ENCODE measurements around the gene SLC22A7.
"Not testable (repeated sequence)": the region's sequence is repeated elsewhere in the genome, so short reads cannot be mapped to it uniquely, and the experiment has no call there.

The SLC22A7 gene

GRCh38 chr6:43284991-43285781, 12.9 kb upstream of the SLC22A7 start:
- no peak for DNase-seq

DNA sequence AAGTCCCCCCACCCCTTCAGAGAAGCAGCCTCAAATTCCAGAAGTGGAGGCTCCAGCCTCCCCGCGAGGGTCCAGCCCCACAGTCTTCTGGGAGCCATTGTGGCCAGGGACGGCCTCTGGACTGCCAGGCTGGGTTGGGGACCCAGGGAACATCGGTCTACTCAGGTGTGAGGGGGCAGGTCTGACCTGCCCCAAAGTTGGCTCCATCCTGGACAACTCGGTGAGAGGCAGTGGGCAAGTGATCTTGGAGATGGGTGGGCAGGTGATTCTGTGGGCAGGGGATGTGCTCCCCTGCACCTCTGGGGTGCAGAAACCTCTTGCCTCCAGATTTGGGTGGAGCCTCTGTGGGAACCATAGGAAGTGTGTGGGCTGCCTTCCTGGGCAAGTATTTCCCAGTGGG, 12.2 kb upstream of the SLC22A7 start:
- no peak for DNase-seq

DNA sequence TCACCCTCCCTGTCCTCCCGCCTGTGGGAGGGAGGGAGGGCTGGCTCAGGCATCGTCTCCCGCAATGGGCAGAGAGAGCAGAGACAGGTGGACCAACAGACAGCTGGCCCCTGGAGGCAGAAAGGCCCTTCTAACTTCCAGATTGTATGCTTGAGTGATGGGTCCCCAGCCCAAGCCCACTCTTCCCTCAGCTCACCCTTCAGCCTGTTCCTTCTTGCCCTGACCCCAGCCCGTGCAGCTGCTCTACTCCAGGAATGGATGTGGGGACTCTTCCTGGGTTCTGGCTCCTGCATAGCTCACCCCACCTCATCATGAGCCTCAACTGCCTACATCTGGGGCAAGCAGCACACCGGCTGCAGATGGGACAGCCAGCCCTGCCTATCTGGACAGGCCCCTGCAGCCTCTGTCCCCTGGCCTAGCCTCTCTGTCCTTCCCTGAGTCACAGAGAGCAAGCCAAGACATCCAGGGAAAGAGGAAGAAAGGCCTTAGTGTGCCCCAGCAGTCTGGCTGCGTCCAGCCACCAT, 11.5 kb upstream of the SLC22A7 start:
- DNase-seq, result no peak

DNA sequence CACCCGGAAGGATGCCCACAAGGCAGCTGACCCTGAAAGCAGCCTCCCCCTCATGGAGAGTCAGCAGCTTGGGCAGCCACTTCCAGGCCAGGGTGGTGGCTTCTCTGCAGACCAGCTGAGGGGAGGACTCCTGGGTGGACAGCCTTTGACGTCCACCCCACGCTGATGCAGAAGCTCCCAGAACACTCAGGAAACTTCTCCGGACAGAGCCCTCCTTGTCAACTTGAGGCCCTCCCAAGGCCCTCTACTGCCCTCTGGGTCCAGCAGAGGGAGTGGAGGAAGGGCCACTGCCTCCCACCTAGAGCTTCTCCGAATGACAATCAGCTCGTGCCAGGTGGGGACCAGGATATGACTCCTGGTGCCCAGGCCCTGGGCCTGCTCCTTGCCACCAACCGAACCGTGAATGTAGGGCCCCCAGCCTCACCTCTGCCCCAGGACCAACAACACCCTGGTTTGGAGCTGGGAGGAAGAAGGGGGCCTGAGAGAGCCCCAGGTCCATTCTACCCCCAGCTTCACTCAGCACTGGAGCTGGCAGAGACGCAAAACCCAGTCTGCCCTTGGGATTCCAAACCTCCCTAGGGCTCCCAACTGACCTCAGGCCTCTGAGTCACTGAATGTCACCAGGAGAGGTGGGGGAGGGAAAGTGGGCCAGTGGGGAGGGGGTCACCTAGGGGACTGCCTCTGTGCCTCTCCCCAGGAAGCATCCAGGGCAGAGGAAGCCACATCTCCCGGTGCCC, 10.9 kb upstream of the SLC22A7 start:
- DNase-seq, result no peak

DNA sequence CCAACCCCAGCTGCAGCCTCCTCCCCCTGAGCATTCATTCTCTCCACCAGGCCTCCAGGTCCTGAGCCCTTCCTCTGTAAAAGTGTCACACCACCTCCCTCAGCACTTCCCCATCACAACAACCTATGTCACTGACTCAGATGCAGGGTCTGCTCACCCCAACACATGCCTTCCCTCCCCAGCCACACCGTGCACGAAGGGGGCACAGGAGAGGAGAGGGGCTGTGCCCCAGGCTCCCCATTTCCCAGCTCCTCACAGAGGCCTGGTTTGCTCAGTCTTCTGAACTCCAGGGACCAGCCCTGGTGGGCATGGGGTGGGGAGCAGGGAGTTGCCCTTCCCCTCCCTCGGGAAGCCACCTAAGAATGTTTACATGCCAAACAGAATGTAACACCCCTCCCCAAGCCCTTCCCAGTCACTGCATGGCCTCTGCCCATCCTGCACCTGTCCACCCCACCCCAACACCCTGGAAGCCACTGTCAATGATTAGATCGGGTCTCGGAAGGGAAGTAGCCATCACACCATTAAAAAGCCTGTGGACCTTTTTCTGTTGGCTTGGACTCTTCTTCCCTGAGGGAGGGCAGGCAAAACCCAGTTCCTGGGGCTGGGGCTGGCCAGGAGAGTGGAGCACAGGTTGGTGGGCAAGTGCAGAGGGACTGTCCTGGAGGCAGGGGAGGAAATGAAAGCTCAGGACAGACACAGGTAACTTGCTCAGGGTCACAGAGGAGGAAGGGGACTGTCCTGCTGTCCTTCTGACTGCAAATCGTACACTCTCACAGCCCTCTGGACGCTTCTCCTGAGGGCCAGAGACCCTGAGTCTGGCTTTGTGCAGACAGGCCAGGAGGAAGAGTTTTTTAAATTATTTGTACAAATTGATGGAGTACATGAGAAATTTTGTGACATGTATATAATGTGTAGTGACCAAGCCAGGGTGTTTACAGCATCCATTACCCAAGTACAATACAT, 10.1 kb upstream of the SLC22A7 start:
- DNase-seq, result no peak

DNA sequence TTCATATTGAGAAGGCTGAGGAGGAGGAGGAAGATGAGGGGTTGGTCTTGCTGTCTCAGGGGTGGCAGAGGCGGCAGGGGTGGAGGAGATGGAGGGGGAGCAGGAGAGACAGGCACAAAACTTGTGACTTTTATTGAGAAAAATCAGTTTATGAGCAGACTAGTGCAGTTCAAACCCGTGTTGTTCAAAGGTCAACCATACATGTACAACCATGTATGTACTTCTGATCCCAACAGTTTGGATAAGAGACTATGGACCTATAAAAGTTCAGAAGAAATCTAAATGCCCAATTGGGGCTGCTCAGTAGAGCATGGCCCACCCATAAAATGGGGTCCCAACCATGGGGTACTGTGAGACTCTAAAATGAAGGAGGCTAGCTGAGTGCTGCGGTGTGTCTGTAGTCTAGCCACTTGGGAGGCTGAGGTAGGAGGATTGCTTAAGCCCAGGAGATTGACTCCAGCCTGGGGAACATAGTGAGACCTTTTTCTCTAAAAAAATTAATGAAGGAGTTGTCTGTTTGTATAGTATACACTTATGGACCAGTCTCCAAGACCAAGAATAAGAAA, 7.6 kb upstream of the SLC22A7 start:
- DNase-seq, result no peak

DNA sequence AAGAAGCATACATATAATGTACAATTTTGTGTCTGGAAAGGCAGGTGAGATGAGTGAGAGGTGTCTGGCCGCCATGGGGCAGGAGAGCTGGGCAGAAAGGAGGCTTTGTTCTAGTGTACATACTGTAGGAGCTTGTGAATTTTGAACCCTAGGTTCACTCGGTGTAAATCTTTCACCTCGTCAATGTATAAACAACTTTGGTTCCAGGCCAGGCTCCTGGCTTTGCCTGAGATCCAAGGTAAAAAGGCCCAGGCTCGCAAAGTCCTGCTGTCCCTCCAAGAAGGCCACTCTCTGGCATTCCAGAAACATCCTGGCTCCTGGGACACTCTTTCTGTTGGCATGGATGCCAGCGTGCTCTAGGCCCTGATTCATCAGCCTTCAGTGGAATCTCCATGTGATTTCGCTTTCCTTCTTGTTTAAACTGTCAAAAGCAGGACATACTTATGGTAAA, 7.1 kb upstream of the SLC22A7 start:
- DNase-seq, result no peak

DNA sequence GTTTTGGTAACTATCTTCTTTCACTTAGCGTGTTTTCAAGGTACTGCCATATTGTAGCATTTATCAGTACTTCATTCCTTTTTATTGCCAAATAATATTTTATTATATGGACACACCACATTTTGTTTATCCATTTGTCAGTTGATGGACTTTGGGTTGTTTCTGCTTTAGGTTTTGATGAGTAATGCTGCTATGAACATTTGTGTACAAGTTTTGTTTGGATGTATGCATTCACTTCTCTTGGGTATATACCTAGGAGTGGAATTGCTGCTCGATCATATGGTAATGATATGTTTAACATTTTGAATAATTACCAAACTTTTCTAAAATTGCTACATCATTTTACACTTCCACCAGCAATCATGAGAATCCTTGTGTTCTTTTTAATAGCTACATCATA, 6.4 kb upstream of the SLC22A7 start:
- DNase-seq, result no peak

GRCh38 chr6:43292341-43292740, 5.7 kb upstream of the SLC22A7 start:
- no peak for DNase-seq

GRCh38 chr6:43292763-43293318, 5.2 kb upstream of the SLC22A7 start:
- DNase-seq, result no peak

GRCh38 chr6:43293698-43294097, 4.4 kb upstream of the SLC22A7 start:
- no peak for DNase-seq

GRCh38 chr6:43294536-43294935, 3.5 kb upstream of the SLC22A7 start:
- no peak for DNase-seq

DNA sequence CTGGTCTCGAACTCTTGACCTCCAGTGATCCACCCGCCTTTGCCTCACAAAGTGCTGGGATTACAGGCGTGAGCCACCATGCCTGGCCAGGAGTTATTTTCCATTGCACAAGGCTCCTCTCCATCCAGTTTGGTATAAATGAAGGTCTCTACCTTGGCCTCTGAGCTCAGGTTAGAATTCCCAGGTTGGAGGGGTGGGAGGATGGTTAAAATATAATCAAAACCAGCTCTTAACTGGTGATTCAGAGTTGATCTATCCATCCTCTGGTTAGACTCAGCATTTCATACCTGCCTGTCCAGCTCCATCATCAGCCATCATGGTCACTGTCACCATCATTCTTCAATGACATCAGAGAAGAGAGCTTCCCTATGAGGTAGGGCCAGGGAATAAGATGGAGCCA, 2.6 kb upstream of the SLC22A7 start:
- no peak for DNase-seq

GRCh38 chr6:43296780-43297497, 1.1 kb upstream of the SLC22A7 start:
- no peak for DNase-seq

DNA sequence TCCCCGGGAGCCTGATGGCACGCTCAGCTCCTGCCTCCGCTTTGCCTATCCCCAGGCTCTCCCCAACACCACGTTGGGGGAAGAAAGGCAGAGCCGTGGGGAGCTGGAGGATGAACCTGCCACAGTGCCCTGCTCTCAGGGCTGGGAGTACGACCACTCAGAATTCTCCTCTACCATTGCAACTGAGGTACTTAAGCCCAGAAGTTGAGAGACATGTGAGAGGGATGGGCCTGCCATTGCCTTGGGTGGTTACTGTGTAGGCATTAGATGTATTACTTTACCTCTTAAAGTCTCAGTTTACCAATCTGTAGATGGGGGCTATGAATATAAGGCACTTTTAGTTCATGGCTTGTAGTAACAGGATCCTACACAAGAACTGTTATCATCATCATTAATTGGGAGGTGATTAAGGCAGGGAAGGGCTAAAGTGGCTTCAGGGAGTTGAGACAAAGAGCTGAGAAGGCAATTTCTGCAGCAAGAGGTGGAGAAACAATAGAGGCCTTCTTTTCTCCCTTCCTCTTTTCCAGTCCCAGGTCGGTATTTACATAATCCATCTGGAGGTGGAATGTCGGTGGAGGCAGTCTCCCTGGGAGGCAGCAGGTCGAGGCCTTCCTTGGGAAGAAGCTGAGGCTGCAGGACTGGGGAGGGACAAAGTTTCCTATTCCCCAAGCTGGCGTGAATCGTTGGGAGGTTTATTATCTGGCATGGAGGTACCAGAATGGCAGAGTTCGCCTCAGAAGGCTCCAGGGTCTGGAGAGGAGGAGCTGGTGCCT, 691 bp downstream of the SLC22A7 start:
- no peak for DNase-seq

GRCh38 chr6:43299338-43300293, 1.6 kb downstream of the SLC22A7 start:
- no peak for DNase-seq

GRCh38 chr6:43301081-43301870, 3.2 kb downstream of the SLC22A7 start:
- no peak for DNase-seq

DNA sequence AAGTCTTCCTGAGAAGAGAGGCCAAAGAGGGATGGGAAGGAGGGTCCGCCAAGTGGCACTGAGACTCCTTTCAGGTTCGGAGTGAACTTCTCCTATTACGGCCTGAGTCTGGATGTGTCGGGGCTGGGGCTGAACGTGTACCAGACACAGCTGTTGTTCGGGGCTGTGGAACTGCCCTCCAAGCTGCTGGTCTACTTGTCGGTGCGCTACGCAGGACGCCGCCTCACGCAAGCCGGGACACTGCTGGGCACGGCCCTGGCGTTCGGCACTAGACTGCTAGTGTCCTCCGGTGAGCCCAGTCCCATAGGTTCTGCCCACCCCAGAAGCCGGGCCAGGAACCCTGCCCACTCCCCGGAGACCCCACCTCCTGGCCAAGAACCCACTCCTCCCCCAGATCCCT, 4.1 kb downstream of the SLC22A7 start:
- DNase-seq, result no peak

GRCh38 chr6:43303006-43303405, 4.9 kb downstream of the SLC22A7 start:
- DNase-seq, result not testable (repeated sequence)

Data from NCI-H446 treated with DMSO at 0.1 percent for 48 hours (cell line).